ENCODE measurements around the gene FGGY.

FGGY gene

DNA sequence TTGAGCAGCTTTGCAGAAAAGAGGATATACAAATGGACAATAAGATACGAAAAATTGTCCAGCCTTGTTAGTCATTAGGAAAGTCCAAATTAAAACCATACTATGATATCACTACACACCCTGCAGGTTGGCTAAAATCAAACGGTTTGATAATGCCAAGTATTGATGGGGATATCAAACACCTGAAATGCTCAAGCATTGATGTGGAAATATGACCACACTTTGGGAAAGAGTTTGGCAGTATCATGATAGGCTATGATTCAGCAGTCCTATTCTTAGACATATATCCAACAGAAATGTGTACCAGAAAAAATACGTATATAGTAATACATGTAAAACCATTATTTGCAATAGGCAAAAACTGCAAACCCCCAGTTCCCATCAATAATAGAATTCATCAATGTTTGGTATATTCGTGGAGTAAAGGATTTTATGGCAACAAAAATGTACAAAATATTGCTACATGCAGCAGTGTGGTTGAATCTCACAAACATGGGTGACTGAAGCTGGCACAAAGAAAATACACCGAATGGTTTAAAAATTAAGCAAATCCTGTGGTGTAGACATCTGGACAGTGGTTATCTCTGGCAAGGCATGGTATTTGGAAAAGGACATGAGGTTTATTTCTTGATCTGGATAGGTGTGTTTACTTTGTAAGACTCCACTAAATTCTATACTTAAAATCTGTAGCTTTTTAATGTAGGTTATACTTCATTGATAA, 243.2 kb downstream of the FGGY start:
- TF ChIP-seq EZH2 (IDR thresholded peaks at IDR 0.05) (no peak), POLR2AphosphoS5 (IDR thresholded peaks at IDR 0.05; ENCODE audit: borderline replicate concordance, low read depth, low read length) (no peak)

DNA sequence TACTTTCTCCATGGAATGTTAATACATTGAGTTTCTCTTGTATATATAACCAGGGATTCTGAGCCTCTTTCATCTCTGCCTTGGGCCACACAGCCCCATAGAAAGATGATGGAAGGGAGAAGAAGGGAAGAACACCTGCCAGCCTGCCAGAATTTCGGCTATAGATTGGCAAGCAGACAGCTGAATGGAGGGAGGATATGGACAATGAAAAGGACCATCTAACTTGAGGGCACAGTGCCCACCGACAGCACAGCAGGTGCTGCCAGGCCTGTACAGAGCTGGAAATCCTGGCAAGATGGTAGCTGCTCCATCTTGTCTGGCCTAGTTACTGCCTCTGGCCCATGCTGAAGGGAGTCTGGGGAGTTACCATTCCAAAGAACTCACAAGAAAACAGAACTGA, 244.3 kb downstream of the FGGY start:
- TF ChIP-seq POLR2AphosphoS5 (IDR thresholded peaks at IDR 0.05; ENCODE audit: borderline replicate concordance, low read depth, low read length) (no peak), FOXP2 (optimal IDR thresholded peaks at IDR 0.05; ENCODE audit: control extremely low read depth, extremely low read length, insufficient read depth) (no peak), EZH2 (IDR thresholded peaks at IDR 0.05) (no peak)
- H3K9me3 ChIP-seq (ENCODE audit: low read depth, low read length) = no peaks in the 10 kb centered on the region
- DNase-seq (ENCODE audit: low read depth, low spot score) = no peak
- no peaks in the 10 kb centered on the region for H3K36me3 ChIP-seq (ENCODE audit: insufficient read depth, low read length)
- H3K27ac ChIP-seq = no peak overlapping the region
- H3K4me3 ChIP-seq = no peak overlapping the region
- H3K9ac ChIP-seq (ENCODE audit: insufficient read length) = no peak overlapping the region

More for the DNA sequence above, 243.2 kb downstream of the FGGY start:
- H3K27ac ChIP-seq = no peak overlapping the region
- no peak overlapping the region for H3K9ac ChIP-seq (ENCODE audit: insufficient read length)
- H3K4me3 ChIP-seq = no peak overlapping the region
- no peaks in the 10 kb centered on the region for H3K36me3 ChIP-seq (ENCODE audit: insufficient read depth, low read length)
- no peak for DNase-seq (ENCODE audit: low read depth, low spot score)
- H3K9me3 ChIP-seq (ENCODE audit: low read depth, low read length) = no peaks in the 10 kb centered on the region

DNA sequence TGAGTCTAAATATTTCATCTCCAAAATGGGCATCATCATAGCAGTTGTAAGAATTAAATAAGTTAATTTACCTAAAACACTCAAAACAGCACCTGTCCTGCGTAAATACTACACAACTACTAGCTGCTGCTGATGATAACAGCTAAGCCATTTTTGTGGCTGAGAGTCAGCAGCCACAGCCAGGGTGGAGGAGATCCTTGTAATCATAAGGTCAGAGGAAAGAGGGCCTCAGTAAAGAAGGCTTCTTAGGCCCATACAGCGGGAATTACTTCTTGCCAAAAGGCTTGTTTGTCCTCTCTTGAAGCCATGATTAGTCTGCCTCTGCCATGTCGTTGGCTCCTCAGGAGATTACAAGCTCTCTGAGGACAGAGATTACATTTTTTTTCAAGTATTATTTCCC, 245.0 kb downstream of the FGGY start:
- Histone ChIP-seq H3K27ac (no peak overlapping the region), H3K9me3 (ENCODE audit: low read depth, low read length) (no peaks in the 10 kb centered on the region)

DNA sequence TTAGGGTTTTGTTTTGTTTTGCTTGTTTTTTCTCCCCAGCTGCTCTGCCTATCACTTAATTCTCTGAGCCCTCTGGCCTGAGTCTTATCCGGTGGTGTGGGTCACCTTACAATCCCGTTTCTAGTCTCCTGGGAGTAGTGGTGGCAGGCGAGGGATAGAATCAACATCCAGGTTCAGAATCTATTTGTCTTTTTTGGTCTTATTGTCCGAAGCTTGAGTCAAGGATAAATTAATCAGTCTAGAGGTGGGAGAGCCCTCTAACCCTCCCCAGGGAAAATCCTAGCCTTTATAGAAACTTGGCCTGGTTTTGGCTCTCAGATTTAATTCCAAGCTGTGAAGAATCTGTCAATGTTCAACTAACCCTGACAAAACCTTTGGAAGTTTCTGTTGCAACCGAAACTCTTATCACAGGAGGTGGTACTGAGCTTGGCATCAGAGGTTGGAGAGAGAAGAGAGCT, 246.3 kb downstream of the FGGY start:
- no peaks in the 10 kb centered on the region for H3K9me3 ChIP-seq (ENCODE audit: low read depth, low read length)
- no peaks in the 10 kb centered on the region for H3K36me3 ChIP-seq (ENCODE audit: insufficient read depth, low read length)
- no peak for DNase-seq (ENCODE audit: low read depth, low spot score)
- no peak overlapping the region for H3K27ac ChIP-seq
- no peak overlapping the region for H3K9ac ChIP-seq (ENCODE audit: insufficient read length)
- H3K4me3 ChIP-seq = no peak overlapping the region
- TF ChIP-seq POLR2AphosphoS5 (IDR thresholded peaks at IDR 0.05; ENCODE audit: borderline replicate concordance, low read depth, low read length) (no peak), FOXP2 (optimal IDR thresholded peaks at IDR 0.05; ENCODE audit: control extremely low read depth, extremely low read length, insufficient read depth) (no peak), EZH2 (IDR thresholded peaks at IDR 0.05) (no peak)

More for the DNA sequence above, 245.0 kb downstream of the FGGY start:
- Histone ChIP-seq H3K36me3 (ENCODE audit: insufficient read depth, low read length) (no peaks in the 10 kb centered on the region), H3K4me3 (no peak overlapping the region), H3K9ac (ENCODE audit: insufficient read length) (no peak overlapping the region)
- no peak for DNase-seq (ENCODE audit: low read depth, low spot score)
- TF ChIP-seq FOXP2 (optimal IDR thresholded peaks at IDR 0.05; ENCODE audit: control extremely low read depth, extremely low read length, insufficient read depth) (no peak), EZH2 (IDR thresholded peaks at IDR 0.05) (no peak), POLR2AphosphoS5 (IDR thresholded peaks at IDR 0.05; ENCODE audit: borderline replicate concordance, low read depth, low read length) (no peak)

DNA sequence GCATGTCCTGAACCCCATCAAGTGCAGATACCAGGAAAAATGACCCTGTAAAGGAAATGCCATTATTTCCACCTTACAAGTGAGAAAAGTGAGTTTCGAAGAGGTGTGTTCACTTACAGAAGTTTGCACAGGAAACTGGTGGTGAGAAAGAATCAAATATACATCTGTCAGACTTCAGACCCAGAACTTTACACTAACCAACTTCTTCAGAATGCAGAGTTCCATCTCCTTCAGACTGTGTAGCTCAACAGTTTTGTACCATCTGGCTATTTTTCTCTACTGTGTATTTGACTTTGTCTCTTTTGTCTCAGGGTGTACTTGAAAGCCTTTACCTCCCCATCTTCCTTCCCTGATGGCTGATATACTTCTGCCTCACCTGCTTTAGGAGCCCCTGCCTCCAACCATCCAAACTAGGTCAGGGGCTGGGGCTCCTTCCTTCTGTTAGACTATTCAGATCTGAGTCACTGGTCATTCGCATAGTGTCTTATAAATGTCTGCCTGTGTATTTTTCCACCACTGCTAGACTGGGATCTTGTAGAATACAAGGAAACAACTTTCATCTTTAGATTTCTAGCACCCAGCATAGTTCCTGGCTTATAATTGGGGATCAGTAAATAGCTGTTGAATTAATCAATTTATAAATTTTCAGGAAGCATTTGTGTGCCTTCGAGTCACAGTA, 247.9 kb downstream of the FGGY start:
- DNase-seq (ENCODE audit: low read depth, low spot score) = no peak
- TF ChIP-seq POLR2AphosphoS5 (IDR thresholded peaks at IDR 0.05; ENCODE audit: borderline replicate concordance, low read depth, low read length) (no peak), EZH2 (IDR thresholded peaks at IDR 0.05) (no peak), FOXP2 (optimal IDR thresholded peaks at IDR 0.05; ENCODE audit: control extremely low read depth, extremely low read length, insufficient read depth) (no peak)
- H3K9me3 ChIP-seq (ENCODE audit: low read depth, low read length) = no peaks in the 10 kb centered on the region
- H3K36me3 ChIP-seq (ENCODE audit: insufficient read depth, low read length) = no peaks in the 10 kb centered on the region
- no peak overlapping the region for H3K9ac ChIP-seq (ENCODE audit: insufficient read length)
- no peak overlapping the region for H3K27ac ChIP-seq
- no peak overlapping the region for H3K4me3 ChIP-seq

DNA sequence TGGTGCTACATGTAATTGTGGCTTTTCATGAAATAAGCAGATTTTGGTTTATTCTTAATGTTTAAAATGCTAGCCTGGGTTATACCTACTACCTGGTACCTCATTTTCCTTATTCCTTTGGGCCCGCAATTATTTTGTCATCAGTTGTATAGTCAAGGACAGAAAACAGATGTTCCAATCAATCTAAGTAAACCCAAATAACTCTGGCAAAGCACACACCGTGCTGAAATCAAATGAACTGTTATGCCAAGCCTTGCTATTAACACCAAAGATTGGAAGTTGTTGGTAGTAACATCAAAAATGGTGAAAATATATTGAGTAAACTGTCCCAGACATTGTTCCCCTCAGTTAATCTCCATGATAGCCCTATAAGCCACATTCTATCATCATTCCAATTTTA, 248.9 kb downstream of the FGGY start:
- H3K27ac ChIP-seq = no peak overlapping the region
- no peak overlapping the region for H3K9ac ChIP-seq (ENCODE audit: insufficient read length)
- TF ChIP-seq FOXP2 (optimal IDR thresholded peaks at IDR 0.05; ENCODE audit: control extremely low read depth, extremely low read length, insufficient read depth) (no peak), POLR2AphosphoS5 (IDR thresholded peaks at IDR 0.05; ENCODE audit: borderline replicate concordance, low read depth, low read length) (no peak), EZH2 (IDR thresholded peaks at IDR 0.05) (no peak)
- H3K36me3 ChIP-seq (ENCODE audit: insufficient read depth, low read length) = no peaks in the 10 kb centered on the region
- H3K4me3 ChIP-seq = no peak overlapping the region
- H3K9me3 ChIP-seq (ENCODE audit: low read depth, low read length) = no peaks in the 10 kb centered on the region
- DNase-seq (ENCODE audit: low read depth, low spot score) = no peak

DNA sequence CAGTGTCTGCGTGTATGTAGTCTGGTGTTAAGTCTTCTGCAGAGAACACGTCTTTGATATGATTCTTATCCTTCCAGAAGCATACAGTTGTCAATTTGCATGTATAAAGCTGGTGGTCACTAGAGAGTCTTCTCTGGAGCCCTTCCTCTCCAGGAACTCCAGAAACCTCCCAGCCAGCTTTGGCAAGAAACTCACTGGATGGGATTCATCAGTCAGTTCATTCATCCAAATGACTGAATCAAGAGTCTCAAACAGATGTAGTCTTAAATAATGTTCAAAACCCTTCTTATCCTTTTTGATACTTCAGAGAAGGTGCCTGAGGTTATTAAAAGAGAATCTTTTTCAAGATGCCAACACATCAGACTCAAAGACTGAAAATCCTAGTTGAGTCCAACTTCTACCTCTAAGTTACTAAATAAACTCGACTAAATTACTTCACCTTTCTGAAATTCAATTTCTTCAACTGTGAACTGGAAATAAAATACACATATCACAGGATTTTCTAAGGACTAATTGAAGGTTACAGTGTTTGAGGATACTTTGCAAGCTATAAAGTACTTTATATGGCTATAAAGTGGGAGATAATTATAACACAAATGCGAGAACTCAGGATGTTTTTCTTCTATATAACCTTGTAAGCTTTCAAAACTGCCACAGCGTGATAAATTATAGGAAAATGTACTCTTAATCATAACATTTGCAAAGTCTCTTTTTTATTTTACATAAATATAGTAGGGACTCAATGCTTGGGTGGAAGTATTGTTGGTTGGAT, 252.4 kb downstream of the FGGY start:
- Histone ChIP-seq H3K4me3 (no peak overlapping the region), H3K27ac (no peak overlapping the region), H3K9ac (ENCODE audit: insufficient read length) (no peak overlapping the region), H3K9me3 (ENCODE audit: low read depth, low read length) (no peaks in the 10 kb centered on the region), H3K36me3 (ENCODE audit: insufficient read depth, low read length) (no peaks in the 10 kb centered on the region)
- no peak for TF ChIP-seq POLR2AphosphoS5 (IDR thresholded peaks at IDR 0.05; ENCODE audit: borderline replicate concordance, low read depth, low read length)
- TF ChIP-seq FOXP2 (optimal IDR thresholded peaks at IDR 0.05; ENCODE audit: control extremely low read depth, extremely low read length, insufficient read depth) = no peak
- no peak for TF ChIP-seq EZH2 (IDR thresholded peaks at IDR 0.05)
- no peak for DNase-seq (ENCODE audit: low read depth, low spot score)

DNA sequence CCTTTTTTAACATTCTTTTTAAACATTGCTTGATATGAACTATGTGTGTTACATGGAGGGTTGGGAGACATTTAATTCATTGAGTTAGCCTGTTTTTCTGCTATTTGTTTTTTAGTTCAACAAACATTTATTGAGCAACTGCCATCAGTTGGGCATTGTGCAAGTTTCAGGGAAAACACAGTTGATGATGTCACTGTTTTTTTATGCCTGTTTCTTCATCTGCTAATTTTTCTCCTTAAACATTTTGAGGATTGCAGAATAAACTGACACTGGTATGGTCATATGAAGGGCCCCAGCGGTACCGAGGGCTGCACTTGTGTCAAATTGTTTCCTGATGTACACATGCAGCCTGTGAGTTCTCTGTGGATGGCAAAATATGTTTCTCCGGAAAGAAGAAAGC, 253.0 kb downstream of the FGGY start:
- Histone ChIP-seq H3K27ac (no peak overlapping the region), H3K9ac (ENCODE audit: insufficient read length) (no peak overlapping the region), H3K4me3 (no peak overlapping the region), H3K36me3 (ENCODE audit: insufficient read depth, low read length) (no peaks in the 10 kb centered on the region), H3K9me3 (ENCODE audit: low read depth, low read length) (no peaks in the 10 kb centered on the region)
- no peak for DNase-seq (ENCODE audit: low read depth, low spot score)
- TF ChIP-seq POLR2AphosphoS5 (IDR thresholded peaks at IDR 0.05; ENCODE audit: borderline replicate concordance, low read depth, low read length) (no peak), EZH2 (IDR thresholded peaks at IDR 0.05) (no peak), FOXP2 (optimal IDR thresholded peaks at IDR 0.05; ENCODE audit: control extremely low read depth, extremely low read length, insufficient read depth) (no peak)
